ENCODE data around the gene SLC25A22.

GRCh38 chr11:766936-767210, 31.2 kb downstream of the SLC25A22 start:
- TF ChIP-seq CTCF (conservative IDR thresholded peaks at IDR 0.05; ENCODE audit: low read depth, low read length) (no peak), EZH2 (IDR thresholded peaks at IDR 0.05; ENCODE audit: borderline replicate concordance, low read depth, low read length, poor library complexity, severe bottlenecking) (no peak)

All from A673 (cell line).